GM12864 (cell line): ENCODE data around the gene PTP4A1.
"Not testable (repeated sequence)": the region's sequence is repeated elsewhere in the genome, so short reads cannot be mapped to it uniquely, and the experiment has no call there.

Source experiments
- DNase-seq: peaks from one replicate; pipeline ENCODE4 v3.0.0-alpha.2; 2011; ENCODE audit warnings: low read depth
- H3K4me3 ChIP-seq: 2 replicates; pipeline ENCODE4 v1.5.1; 2011; ENCODE audit warnings: mild to moderate bottlenecking, low read depth, low read length, control low read depth
- TF ChIP-seq, protein P1 (sequence below): IDR thresholded peaks from 2 replicates; pipeline ENCODE4 v1.5.1; 2011; ENCODE audit warnings: low read depth, mild to moderate bottlenecking, moderate library complexity, low read length, control low read depth, inconsistent platforms; ENCODE audit errors: missing control alignments

PTP4A1 gene

GRCh38 chr6:63572044-63572746 lies at the start of gene PTP4A1, which contains the start of gene LOC128125822:
PTP4A1 (plus strand) TSS chr6:63572480; CDS start chr6:63576881, 4,401 bp downstream.
LOC128125822 (plus strand) TSS chr6:63572480.
- peak within 1 kb of the TSS; percentile 95 for H3K4me3 ChIP-seq
- TF ChIP-seq, protein P1, sequence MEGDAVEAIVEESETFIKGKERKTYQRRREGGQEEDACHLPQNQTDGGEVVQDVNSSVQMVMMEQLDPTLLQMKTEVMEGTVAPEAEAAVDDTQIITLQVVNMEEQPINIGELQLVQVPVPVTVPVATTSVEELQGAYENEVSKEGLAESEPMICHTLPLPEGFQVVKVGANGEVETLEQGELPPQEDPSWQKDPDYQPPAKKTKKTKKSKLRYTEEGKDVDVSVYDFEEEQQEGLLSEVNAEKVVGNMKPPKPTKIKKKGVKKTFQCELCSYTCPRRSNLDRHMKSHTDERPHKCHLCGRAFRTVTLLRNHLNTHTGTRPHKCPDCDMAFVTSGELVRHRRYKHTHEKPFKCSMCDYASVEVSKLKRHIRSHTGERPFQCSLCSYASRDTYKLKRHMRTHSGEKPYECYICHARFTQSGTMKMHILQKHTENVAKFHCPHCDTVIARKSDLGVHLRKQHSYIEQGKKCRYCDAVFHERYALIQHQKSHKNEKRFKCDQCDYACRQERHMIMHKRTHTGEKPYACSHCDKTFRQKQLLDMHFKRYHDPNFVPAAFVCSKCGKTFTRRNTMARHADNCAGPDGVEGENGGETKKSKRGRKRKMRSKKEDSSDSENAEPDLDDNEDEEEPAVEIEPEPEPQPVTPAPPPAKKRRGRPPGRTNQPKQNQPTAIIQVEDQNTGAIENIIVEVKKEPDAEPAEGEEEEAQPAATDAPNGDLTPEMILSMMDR: no peak
- DNase-seq: peak; percentile 93

- not testable (repeated sequence) for H3K4me3 ChIP-seq, DNase-seq
Measured at GRCh38 chr6:63522911-63523287, 49.4 kb upstream of the PTP4A1 start.

DNA sequence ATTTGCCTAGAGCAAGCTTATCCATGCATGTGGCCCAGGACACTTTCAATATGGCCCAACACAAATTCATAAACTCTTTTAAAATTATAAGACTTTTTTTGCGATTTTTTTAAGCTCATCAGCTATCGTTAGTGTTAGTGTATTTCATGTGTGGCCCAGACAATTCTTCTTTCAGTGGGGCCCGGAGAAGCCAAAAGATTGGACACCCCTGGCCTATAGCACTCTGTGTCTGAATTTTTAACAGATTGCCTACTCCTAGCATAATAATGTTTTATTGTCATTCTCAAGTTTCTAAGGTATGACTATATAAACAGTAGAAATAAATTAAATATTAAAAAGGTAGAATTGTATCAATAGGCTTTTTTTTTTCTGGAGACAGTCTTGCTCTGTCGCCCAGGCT lies 48.6 kb upstream of the PTP4A1 start:
- H3K4me3 ChIP-seq: no peak overlapping the region
- TF ChIP-seq, protein P1: no peak
- no peak for DNase-seq

DNA sequence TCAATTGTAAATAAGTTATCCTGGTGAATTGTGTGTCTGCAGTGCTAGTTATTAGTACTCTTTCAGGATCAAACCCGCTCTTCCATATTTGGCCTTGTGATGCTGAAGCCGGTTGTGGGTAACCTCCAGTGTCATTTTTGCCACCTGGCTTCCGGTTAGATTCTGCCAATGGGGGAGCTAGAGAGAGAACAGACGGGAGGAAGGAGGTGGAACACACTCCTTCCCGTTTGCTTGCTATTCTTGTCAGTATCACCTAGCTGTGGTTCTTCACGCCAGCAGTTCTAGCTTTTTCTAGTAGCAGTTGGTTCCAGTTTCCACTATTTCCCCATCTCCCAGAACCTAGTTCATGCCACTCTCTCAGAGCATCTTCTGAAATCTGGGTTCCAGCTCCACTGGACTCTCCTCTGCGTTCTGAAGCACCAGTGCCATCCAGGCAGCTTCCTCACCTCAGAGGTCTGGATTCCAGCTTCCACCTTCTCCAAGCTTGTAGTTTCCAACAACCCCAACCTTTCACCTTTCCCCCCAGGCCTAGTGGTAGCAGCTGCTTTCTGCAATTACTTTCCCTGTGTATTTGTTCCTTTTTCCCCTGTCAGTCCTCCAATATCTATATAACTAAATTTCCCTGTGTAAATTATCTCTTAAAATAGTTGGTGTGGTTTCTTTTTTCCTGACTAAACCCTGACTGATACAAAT lies 46.9 kb upstream of the PTP4A1 start:
- TF ChIP-seq, protein P1: peak; percentile 19
- DNase-seq: no peak
- no peak overlapping the region for H3K4me3 ChIP-seq

- TF ChIP-seq, protein P1: no peak
- no peak overlapping the region for H3K4me3 ChIP-seq
- no peak for DNase-seq
Measured at GRCh38 chr6:63526931-63527330, 45.3 kb upstream of the PTP4A1 start.

GRCh38 chr6:63527658-63528514 lies 44.4 kb upstream of the PTP4A1 start:
- no peak for DNase-seq
- no peak overlapping the region for H3K4me3 ChIP-seq
- TF ChIP-seq, protein P1: no peak

DNA sequence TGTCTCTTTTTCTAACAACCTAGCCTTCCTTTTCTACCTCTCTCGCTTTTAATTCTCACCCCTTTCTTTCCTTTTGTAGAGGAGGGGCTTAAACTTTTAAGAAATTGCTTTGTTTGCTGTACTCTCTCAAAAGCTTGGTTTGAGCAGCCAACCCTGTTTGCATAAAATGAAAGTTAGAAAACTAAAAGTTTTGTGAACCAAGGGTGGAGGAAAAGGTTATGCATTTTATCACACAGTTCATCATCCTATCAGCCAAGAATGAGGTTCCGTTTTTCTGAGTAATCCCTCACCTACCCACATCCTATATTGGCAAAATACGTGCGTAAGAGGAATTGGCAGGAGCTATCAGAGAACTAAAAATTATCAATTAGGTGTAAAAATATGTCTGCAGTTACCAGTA lies 42.8 kb upstream of the PTP4A1 start:
- TF ChIP-seq, protein P1: no peak
- no peak overlapping the region for H3K4me3 ChIP-seq
- DNase-seq: no peak
